Nephron progenitor cell (in vitro differentiated cells): ENCODE results near the gene CDC5L.

ENCODE experiments used
- DNase-seq: peaks from one replicate; pipeline ENCODE4 v3.0.0; 2021
- H3K27ac Mint-ChIP-seq: 2 replicates; pipeline ENCODE4 v1.8.0; 2021; ENCODE audit warnings: mild to moderate bottlenecking, moderate library complexity, mixed read lengths
- H3K27me3 Mint-ChIP-seq: 2 replicates; pipeline ENCODE4 v1.8.0; 2021; ENCODE audit warnings: mild to moderate bottlenecking, low read depth, mixed read lengths; ENCODE audit not compliant: poor library complexity
- H3K36me3 Mint-ChIP-seq: 2 replicates; pipeline ENCODE4 v1.8.0; 2021; ENCODE audit warnings: low read depth, mixed read lengths
- H3K4me1 Mint-ChIP-seq: 2 replicates; pipeline ENCODE4 v1.8.0; 2021; ENCODE audit warnings: mixed read lengths
- H3K4me3 Mint-ChIP-seq: 2 replicates; pipeline ENCODE4 v1.8.0; 2021; ENCODE audit warnings: mild to moderate bottlenecking, moderate library complexity, mixed read lengths
- H3K9me3 Mint-ChIP-seq: 2 replicates; pipeline ENCODE4 v1.8.0; 2021; ENCODE audit warnings: mild to moderate bottlenecking, moderate library complexity, mixed read lengths
- TF ChIP-seq, protein P1 (sequence below): fragments of 200-600 bp; sonication (generic); IDR thresholded peaks from 2 replicates; pipeline ENCODE4 v1.5.0; 2021; ENCODE audit warnings: antibody characterized with exemption

CDC5L gene

DNA sequence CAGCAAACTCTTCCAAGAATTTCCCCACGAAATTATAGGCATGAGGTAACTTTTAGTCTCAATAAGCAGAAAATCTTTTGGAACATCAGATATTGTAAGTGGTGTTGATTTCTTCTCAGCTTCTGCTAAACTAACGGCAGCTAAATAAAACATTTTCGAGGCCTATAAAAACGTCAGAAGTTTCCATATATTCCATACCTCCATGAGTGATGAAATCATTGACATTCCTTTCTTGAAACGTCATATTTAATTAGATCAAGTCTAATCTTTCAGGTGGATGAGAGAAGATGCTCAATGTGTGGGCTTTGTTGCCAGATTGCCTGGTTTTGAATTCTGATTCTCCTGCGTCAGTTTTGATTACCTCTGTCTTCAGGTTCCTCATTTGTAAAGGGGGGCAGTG lies 81.3 kb downstream of the CDC5L start:
- DNase-seq: no peak
- Mint-ChIP-seq H3K4me1 (peaks cover 33% of the 10 kb centered on the region), H3K9me3 (no peaks in the 10 kb centered on the region), H3K27me3 (peaks cover 8% of the 10 kb centered on the region), H3K36me3 (no peaks in the 10 kb centered on the region), H3K27ac (no peak overlapping the region), H3K4me3 (no peak overlapping the region)
- TF ChIP-seq, protein P1, sequence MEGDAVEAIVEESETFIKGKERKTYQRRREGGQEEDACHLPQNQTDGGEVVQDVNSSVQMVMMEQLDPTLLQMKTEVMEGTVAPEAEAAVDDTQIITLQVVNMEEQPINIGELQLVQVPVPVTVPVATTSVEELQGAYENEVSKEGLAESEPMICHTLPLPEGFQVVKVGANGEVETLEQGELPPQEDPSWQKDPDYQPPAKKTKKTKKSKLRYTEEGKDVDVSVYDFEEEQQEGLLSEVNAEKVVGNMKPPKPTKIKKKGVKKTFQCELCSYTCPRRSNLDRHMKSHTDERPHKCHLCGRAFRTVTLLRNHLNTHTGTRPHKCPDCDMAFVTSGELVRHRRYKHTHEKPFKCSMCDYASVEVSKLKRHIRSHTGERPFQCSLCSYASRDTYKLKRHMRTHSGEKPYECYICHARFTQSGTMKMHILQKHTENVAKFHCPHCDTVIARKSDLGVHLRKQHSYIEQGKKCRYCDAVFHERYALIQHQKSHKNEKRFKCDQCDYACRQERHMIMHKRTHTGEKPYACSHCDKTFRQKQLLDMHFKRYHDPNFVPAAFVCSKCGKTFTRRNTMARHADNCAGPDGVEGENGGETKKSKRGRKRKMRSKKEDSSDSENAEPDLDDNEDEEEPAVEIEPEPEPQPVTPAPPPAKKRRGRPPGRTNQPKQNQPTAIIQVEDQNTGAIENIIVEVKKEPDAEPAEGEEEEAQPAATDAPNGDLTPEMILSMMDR: no peak

DNA sequence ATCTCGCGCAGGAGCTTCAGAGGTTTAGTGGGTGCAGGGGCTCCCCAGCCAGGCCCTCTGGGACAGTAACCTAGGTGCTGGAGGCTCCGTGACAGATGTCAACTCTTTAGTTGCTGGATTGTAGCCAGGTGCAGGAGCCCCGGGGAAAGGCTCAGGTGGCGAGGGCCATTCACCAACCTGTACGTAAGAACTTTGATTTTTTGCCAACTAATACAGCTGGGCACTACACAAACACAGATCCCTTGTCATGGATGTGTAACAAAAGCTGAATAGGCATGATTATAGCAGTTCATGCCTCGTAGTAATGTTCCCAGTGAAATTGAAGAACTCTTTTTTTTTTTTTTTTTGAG lies 82.6 kb downstream of the CDC5L start:
- H3K27me3 Mint-ChIP-seq: peaks cover 8% of the 10 kb centered on the region
- no peaks in the 10 kb centered on the region for H3K9me3 Mint-ChIP-seq
- peaks cover 33% of the 10 kb centered on the region for H3K4me1 Mint-ChIP-seq
- DNase-seq: no peak
- H3K27ac Mint-ChIP-seq: no peak overlapping the region
- H3K36me3 Mint-ChIP-seq: no peaks in the 10 kb centered on the region
- TF ChIP-seq, protein P1: no peak
- H3K4me3 Mint-ChIP-seq: no peak overlapping the region

DNA sequence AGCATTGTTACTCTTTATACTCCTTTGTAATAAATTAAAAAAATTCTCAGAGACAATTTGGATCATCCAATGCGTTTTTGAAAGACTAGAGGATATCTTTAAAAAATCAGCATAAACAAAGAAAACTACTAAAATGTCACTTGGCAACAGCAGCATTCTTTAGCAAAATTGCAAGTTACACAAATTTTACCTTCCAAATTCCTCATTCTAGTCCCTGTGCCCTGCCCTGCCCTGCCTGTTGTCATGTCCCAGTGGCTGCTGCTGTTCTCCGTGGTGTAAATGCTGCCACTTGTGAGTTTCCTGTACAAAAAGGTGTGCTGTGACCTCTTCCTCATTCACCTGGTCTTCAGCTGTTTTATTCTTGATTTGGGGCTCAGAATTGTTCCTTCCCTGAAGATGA lies 83.2 kb downstream of the CDC5L start:
- no peaks in the 10 kb centered on the region for H3K9me3 Mint-ChIP-seq
- H3K4me1 Mint-ChIP-seq: peaks cover 34% of the 10 kb centered on the region
- no peak for DNase-seq
- H3K27ac Mint-ChIP-seq: no peak overlapping the region
- H3K36me3 Mint-ChIP-seq: no peaks in the 10 kb centered on the region
- no peak overlapping the region for H3K4me3 Mint-ChIP-seq
- TF ChIP-seq, protein P1: no peak
- H3K27me3 Mint-ChIP-seq: peaks cover 8% of the 10 kb centered on the region

DNA sequence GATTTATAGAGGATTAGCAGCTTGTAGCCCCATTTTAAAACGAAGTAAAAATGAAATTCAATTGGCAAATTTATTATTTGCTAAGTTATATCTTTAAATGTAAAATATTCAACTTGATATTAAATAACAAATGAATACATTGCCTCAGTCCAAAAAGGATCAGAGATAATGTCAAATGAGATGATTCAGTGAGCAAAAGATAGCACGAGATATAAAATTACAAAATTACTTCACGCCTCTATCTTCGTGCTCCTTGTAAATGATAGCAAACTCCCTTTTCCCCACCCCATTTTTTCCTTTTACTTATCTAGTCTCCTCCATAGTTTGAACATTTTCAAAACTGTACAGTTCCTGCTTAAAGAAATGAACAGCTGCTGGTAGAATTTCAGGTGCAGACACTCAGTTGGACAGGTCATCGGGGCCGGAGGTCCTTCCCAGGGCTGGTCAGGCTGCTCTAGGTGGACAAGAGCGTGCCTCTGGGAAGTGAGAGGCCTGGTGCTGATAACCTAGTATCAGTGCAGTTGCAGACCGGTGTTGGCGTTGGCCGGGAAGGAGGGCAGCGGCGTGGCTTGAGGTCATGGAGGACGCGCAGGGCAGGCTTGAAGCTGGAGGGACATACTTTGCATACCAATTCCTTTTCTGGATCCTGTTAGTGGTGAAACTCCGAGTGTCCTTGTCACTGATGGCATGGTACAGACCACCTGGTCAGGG lies 83.9 kb downstream of the CDC5L start:
- Mint-ChIP-seq H3K9me3 (no peaks in the 10 kb centered on the region), H3K4me3 (no peak overlapping the region), H3K4me1 (peaks cover 40% of the 10 kb centered on the region), H3K27ac (no peak overlapping the region), H3K27me3 (peaks cover 7% of the 10 kb centered on the region), H3K36me3 (no peaks in the 10 kb centered on the region)
- TF ChIP-seq, protein P1: no peak
- DNase-seq: no peak

DNA sequence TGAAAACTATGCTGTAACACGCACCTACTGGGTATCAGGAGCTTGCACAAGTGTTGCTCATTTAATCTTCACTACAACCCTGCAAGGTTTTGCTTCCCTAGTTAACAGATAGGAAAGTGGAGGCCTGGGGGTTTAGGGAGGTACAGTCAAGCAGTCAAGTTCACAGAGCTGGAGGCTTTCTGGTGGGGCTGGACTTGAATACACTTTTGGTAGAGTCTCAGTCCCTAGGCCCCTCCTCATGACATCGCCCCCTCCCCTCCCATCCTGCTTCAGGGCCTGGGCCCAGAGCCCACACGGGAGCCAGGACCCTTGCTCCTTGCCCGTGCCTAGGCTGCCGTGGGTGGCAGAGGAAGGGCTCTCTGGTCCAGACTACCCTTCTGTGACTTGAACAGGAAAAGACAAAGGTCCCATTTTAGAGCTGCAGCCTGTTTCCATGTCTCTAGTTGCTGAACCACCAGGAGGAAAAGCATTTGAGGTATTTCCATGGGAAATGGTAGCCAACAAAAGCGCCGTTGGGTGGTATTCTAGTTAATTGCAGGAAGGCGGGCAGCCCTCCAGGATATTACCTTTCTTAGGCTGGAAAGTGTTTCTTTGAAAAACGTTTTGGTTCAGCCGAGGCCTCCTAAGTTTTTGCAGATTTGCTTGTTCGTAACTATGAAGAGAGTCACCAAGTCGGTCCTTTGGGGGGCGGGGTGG lies 84.9 kb downstream of the CDC5L start:
- Mint-ChIP-seq H3K4me1 (peaks cover 43% of the 10 kb centered on the region), H3K27me3 (peaks cover 3% of the 10 kb centered on the region), H3K9me3 (no peaks in the 10 kb centered on the region), H3K36me3 (no peaks in the 10 kb centered on the region), H3K4me3 (no peak overlapping the region), H3K27ac (no peak overlapping the region)
- DNase-seq: no peak
- TF ChIP-seq, protein P1: no peak
